Cerebellar nuclear complex (tissue), 1 donor: Measurements from ENCODE around the gene ARHGAP8.
"Not testable (repeated sequence)": the region's sequence is repeated elsewhere in the genome, so short reads cannot be mapped to it uniquely, and the experiment has no call there.

Experiments used
- DNase-seq, 2 experiments: peaks; one replicate each; lab custom pipeline; 2025; lab: John Stamatoyannopoulos, UW

Gene ARHGAP8

GRCh38 chr22:44889255-44889878, 137.0 kb downstream of the ARHGAP8 start:
- DNase-seq = no peak

GRCh38 chr22:44890416-44891292, 138.3 kb downstream of the ARHGAP8 start:
- DNase-seq = no peak

- DNase-seq = no peak
Measured at GRCh38 chr22:44891293-44891747, 138.9 kb downstream of the ARHGAP8 start.

- DNase-seq = no peak
Measured at GRCh38 chr22:44891791-44892190, 139.4 kb downstream of the ARHGAP8 start.

DNA sequence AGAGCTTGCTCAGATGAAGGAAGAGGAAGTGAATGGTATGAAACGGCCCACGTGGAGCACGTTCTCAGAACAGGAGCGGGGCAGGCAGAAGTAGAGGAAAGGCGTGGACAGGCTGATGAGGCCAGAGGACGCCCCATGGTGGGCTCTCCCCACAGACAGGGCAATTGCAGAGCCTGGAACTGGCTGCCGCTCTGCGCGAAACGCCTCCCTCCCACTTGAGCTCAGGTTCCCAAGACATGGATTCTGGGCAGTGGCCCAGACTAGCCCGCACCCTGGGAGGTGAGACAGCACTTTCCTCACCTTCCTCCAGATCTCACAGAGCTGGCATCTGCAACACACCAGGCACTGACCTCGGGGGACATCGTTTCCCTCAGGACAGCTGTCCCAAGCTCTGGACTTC, 139.9 kb downstream of the ARHGAP8 start:
- no peak for DNase-seq

GRCh38 chr22:44892803-44893730, 140.7 kb downstream of the ARHGAP8 start:
- DNase-seq = no peak

DNA sequence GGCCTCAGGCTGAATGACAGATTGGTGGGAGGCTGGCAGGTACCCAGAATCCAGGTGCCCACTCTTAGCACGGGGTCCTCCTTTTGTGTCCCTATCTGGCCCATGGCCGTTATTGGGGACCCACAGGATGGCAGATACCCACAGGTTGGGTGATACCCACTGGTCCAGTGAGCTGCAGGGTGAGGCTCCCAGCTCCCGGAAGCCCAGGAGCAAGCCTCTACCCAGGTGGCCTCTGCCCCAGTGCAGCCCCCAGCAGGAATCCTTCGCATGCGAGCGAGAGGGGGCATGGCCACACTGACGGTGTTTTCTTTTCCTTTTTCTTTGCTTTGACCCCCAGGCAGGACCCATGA, 141.3 kb downstream of the ARHGAP8 start:
- DNase-seq = no peak

- no peak for DNase-seq
Measured at GRCh38 chr22:44894321-44894720, 141.9 kb downstream of the ARHGAP8 start.

- DNase-seq = no peak
Measured at GRCh38 chr22:44894782-44895181, 142.4 kb downstream of the ARHGAP8 start.

DNA sequence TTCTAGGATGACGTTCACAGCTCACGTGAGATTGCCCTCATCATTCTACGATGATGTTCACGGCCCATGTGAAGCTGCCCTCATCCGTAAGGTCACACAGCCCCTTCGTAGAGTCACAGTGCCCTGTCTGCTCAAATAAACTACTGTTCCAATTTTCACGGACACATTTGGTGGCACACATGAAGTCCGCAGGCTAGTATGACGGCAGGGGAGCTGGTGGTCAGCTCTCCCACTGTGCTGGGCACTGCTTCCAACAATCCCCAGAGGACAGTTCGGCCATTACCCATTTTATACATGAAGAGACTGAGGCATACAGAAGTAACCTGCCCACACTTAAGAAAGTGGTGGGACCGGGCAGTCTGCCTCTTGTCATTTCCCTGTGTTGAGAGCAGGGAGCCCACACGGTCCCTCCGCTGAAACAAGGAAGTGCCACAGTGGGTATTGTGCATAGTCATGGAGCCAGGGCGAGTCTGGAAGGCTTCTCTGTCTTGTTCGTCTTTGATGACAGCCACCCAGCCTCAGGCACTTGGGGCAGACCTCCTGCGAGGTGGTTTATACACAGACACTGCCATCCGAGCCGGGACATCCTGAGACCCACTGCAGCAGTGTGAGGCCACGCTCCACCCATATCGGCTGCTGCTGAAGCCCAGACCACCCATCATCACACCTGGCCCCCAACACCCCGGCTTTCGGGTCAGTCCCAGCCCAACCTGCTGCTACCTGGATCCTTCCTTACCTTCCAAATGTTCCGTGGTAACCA, 143.1 kb downstream of the ARHGAP8 start:
- no peak for DNase-seq

DNA sequence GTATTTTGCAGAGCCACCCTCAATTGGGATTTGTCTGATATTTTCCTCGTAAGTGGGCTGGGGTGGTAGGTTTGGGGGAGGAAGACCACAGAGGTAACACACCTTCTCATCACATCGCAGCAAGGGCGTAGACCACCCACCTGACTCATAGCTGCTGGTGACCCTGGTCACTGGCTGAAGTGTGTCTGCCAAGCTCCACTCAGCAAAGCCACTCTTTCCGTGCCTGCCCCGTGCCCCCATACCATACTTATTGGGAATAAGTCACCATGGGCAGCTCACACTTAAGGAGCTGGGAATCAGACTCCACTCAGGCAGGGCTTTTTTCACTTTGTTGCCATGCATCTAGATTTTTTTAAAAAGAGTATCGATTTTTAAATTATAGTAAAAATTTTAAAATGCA, 145.9 kb downstream of the ARHGAP8 start:
- DNase-seq = no peak

DNA sequence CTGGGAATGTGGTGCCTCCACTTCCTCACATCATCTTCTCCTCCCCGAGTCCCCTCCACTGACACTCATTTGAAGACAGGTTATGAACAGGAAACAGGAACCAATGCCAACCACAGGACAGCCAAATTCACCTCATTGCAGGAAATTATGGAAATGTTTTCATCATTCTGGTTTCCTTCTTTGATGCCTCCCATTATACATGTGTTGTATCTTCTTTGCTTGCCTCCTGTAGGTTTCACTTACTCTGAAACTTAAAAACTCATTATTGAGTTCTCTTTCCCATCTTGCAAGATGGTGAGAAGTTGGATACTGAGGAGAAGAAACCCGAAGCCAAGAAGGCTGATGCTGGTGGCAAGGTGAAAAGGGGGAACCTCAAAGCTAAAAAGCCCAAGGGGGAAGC, 148.9 kb downstream of the ARHGAP8 start:
- no peak for DNase-seq

GRCh38 chr22:44903164-44903563, 150.8 kb downstream of the ARHGAP8 start:
- DNase-seq = not testable (repeated sequence)

DNA sequence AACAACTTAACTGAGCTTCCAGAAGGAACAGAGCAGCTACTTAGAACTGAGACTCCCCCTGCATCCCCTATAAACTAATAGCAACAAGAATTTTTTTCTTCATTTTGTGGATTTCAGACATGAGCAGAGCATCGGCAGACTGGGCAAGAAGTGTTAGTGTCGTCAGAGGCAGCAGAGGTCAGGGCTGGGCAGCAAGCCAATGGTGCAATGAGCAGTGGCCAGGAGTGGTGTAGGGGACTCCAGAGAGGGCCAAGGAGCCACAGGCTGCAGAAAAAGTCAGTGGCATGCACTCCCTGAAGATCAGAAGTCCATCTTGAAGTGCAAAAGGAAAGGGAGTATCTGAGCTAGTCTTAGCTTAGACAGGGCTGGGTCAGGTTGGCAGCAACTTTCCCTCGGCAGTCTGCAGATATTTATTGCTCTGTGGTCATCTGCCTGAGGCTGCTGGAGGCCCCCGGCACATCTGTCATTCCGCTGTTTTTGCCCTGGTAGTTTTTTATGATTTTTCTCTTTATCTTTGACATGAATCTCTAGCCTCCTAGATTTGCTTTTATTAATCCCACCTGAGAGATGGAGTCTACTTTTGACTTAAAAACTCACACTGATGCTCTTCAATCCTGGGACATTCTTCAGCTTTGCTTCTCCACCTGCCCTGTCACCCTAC, 152.2 kb downstream of the ARHGAP8 start:
- not testable (repeated sequence) for DNase-seq

DNA sequence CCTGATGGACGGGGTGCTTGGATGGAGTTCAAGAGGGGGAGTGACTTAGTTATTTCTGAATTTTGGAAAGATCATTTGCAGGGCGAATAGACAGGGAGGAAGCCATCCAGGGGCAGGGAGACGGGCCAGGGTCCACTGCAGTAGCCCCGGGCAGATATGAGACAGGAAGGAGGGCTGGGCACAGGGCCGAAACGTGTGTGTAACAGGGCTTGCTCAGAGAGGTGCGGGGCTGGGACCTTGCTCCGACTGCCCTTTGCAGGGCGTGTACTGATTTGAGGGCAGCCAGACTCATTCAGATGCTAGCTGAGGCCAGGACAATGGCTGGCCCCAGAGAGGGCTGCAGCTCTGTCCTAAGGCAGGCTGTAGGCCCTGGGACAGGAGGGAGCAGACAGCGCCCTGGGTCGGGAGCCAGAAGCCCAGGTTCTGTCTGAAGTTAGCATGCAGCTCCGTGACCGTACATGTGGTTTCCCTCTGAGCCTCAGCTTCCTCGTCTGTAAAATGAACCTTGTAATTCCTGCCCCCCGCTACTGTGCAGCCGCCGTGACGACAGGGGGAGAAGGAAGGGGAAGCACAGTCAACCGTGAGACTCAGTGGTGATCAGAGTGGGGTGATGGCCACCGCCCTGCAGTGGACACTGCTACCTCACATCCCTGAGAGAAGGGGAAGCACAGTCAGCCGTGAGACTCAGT, 154.0 kb downstream of the ARHGAP8 start:
- no peak for DNase-seq

DNA sequence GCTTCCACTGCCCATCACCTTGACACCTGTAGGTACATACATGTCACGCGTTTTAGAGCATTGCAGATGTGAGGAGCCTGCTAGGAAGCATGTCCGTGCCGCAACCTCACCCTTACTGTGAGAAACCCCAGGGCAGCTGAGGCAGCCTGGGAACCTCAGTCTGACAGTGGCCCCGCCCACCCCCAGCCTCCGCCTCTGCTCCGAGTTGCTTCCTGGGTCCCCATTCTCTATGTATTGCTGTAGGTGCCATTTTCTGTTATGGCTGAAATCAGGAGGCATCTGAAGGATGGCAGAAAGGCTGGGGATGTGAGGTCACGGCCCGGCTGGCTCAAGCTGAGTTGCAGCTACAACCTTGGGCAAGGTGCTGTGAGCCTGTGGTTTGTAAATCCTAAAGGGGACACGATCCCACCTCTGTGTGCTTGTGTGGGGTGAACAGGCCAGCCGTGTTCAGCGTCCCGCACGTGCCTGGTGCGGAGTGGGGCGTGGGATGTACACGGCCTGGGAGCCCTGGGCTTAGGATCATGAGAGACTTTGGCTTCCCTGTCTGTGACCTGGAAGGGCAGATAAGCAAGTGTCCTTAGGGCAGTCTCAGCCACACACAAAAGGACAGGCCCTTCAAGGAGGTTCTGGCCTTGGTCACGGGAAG, 154.7 kb downstream of the ARHGAP8 start:
- no peak for DNase-seq

DNA sequence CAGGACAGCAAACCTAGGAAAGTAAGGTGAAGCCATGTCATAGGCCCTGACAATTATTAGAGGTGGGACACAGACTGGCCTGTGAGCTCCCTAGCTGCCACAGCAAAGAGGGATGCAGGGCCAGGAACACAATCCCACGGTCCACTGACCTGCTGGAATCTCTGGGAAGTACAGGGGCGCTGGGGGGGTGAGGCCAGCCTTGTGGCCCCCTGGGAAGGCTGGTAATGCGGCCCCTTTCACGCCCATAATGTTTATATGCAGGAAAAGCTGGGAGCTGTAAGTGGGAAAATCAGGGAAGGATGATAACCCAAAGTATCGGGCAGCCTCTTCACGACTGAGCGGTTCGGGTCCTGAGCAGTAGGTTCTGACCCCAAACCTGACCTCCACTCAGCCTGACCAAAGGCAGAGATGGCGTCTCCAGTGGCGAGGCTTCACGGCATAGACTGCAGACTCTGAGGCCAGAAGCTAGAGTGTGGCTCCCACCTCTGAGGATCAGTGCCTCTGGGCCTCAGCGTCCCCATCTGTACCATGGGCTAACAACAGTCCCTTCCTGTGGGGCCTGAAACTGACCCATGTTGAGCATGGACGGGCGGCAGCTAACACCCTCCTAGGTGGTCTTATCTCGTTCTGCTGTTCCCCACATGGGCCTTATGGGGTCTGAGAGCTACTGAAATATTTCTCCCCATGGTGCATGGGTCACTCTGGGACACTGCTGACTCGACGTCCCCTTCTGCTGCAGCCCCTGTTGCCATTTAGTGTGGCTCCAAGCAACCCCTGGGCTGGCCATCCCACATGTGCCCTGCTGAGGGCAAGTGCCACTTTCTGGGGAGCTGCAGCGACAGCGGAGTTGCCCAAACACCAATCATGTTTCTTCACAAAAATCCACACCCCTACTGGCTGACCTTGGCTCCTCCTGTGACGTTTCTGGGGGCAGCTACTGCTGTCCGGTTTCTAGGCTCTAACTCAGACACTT, 155.7 kb downstream of the ARHGAP8 start:
- no peak for DNase-seq

- no peak for DNase-seq
Measured at GRCh38 chr22:44909241-44909640, 156.9 kb downstream of the ARHGAP8 start.
